Fibroblast of peridontal ligament (primary cell): ENCODE data around the gene TMEM255A.

Experiments
- DNase-seq: peaks from one replicate; pipeline ENCODE4 v3.0.0-alpha.2; 2010; ENCODE audit errors: extremely low read depth

TMEM255A gene

DNA sequence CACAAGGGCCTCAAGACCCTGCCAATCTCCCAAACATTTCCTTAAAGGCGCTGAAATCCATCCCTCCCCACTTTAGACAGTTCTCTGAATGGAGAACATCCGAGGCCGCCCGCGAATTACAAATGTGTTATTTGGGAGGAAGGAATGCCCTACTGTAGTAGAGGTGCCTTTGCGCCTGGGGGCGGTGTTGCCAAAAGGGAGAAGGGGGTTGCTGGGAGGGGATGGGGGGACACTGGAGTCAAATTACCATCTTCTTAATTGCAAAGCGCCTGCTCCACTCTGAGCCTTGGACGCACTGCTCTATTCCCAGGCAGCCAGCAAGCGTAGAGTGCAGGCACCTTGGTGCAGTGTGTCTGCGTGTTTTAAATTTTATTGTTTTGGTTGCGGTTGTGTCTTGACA lies 2.7 kb downstream of the TMEM255A start:
- DNase-seq: no peak

- no peak for DNase-seq
Observed at GRCh38 chrX:120306630-120307029, 4.6 kb downstream of the TMEM255A start.

DNA sequence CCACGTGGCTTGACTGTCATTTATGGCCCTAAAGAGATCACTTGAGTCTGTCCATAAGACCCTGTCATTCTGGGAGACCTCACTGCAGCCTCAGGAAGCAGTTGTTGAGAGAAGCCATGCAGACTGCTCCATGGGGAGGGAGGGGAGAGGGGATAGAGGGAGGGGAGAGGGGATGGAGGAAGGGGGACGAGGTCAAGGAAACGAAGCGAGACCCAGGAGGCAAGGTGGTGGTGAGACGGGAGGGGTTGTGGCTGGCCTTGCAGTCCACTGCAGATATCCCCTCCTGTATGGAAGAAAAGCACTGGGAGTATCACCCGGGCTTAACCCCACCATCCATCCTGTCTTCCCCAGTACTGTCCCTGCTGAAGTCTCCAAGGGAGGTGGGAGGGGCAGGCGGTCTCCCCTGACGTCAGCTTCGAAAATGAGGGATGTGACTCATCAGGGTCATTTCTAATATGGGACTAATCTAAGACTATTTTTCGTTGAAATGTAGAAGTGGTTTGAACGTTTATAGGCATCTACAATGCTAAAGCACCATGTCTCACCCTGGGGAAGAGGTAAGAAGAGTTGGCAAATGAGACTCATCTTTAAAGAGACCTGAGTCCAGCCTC lies 5.6 kb downstream of the TMEM255A start:
- DNase-seq: no peak

DNA sequence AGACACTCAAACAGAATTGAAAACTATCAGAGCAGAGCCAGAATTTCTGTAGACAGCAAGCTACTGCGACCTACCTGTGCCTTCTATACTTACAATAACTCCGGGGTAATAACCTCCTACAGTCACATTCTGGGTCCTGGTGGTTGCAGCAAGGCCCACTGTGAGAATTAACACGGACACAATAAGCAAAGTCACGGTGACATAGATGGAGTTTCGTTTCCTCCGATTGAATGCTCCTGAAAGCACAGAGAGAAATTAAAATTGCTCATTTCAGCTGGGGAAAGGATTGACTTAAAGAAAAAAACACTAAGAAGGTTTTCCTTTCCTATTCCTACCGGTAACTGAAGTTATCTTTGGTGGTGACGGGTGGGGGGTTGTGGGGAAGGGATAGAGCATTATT lies 7.0 kb downstream of the TMEM255A start:
- no peak for DNase-seq

GRCh38 chrX:120302434-120302833 lies 8.8 kb downstream of the TMEM255A start:
- no peak for DNase-seq

DNA sequence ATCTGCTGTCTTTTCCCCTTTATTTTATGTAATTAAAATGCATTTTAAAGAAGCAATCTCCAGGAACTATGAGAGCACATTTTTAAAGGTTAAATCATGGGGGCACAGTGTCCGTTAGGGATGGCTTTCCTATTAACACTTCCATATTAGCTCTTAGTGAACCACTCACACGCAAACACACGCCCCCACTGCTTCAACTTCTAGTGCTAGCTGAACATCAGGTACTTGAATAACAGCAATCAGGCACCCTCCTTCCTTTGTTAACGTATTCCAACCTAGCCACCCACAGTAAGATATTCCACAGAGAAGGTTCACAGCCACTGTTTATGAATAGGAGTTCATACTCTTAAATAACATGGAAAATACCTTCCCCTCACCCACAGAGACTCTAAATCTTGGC lies 9.3 kb downstream of the TMEM255A start:
- no peak for DNase-seq

- no peak for DNase-seq
Observed at GRCh38 chrX:120301497-120301896, 9.8 kb downstream of the TMEM255A start.

GRCh38 chrX:120299928-120300327 lies 11.3 kb downstream of the TMEM255A start:
- no peak for DNase-seq

DNA sequence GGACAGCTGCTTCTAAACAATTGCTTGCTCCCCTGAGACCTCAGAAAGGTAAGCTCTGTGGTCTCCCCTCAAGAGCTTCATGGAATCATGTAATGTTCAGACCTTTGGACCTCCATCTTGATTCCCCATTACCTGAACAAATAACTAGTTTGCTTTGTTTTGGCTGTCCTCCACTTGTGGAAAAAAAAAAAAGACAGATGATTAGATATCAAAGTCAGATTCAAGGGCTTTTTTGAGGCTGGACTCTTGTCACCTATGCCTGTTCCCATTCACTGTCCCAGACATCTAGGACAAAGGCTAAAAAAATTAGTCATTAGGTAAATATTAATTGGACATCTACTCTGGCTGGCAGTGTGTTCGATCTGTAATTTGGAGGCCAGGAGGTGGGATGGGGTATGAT lies 13.3 kb downstream of the TMEM255A start:
- DNase-seq: no peak

DNA sequence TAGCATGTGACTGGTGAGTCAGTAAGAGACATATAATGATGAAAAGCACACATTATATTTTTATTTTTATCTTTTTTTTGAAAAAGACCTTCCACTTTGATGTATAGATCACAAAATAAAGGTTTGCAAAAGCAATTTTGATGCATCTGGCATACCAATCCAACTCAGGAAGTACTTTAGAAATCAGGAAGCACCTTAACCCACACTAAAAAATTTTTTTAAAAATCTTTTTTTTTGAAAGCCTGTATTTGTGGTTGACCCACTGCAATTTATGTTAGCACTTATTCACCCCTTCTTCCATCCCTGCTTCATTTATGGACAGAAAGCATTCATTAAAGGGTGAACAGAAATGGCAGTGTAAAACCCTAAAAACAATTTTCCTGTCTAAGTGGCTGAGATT lies 16.6 kb downstream of the TMEM255A start:
- DNase-seq: no peak

DNA sequence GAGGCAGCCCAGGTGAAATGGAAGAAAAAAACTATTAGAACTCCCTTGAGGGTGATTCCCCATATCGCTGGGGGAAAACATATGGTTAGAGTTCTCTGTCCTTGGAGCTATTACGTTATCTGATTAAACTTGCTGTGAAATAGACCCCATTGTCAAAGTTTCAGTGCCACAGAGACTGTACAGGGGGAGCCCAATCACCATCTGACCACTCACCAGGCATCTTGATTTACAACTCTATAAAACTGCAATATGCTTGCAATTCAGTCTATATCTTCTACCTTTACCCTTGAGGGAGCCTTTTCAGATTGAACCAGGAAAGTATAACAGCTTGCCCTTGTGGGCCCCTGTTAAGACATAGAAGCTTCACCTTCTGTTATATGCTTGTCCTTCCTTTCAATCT lies 18.2 kb downstream of the TMEM255A start:
- no peak for DNase-seq

GRCh38 chrX:120291211-120291610 lies 20.1 kb downstream of the TMEM255A start:
- DNase-seq: no peak

GRCh38 chrX:120290107-120290506 lies 21.2 kb downstream of the TMEM255A start:
- no peak for DNase-seq

- DNase-seq: no peak
Observed at GRCh38 chrX:120287513-120288112, 23.6 kb downstream of the TMEM255A start.

- DNase-seq: no peak
Observed at GRCh38 chrX:120286733-120287512, 24.3 kb downstream of the TMEM255A start.

DNA sequence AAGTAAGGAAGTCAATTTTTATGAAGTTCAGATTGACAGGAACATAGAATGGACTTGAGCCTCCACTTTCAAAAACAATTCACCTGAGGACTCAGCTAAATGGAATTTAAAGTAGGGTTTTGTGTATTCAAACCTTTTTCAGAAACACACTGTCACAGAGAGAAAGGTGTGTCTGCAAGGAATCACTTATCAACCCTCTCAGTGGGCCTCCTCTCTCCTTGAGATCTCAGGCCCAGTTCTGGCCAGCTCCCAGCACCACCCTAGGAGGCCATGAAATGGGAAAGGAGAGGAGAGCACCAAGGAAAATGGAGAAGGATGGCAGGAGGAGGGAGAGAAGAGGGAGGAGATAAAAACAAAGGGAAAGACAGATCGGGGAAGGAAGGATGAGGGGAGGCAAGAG lies 28.6 kb downstream of the TMEM255A start:
- no peak for DNase-seq

DNA sequence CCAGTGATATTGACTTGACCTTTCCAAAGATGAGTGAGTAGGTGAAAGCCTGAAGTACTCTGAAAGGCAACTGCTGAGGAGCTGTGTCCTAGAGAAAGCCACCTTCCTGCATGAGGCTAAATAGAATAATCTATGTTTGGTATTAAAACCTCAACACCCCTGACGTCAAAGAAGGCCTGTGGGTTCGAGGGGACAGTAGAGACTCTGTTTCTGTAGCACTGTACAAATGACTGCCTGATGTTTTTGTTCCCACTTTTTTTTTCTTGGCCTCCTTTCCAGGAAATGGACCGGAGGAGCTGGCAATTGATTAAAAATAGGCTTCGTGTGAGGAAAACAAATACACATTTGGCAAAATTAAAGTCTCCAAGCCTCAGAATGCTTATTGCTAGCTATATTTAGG lies 29.5 kb downstream of the TMEM255A start:
- no peak for DNase-seq

DNA sequence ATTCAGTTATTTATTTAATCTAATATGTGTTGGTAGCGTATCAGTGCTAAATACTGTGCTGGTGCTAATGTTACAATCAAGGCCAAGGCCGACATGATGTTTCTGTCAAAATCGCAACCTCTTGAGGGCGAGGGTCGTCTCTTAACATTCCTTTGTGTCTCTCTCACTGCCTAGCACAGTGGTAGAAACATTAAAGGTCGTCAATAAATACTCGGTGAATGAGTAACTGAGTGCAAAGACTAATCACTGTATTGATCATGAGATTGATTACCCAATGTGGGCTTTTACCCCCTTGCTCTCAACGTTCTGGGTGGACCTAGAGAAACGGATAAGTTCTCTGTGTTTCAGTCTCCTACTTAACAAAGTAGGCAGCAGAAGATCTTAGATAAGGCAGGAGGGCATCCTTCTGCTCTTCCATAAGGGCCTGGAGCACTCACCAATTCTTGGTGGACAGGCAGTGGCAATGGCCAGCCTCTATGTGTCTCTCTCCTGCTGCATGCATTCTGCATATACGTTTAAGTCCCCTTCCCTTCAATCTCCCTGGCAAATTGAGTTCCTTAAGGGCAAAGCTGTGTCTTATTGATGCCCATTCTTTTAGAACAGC lies 30.1 kb downstream of the TMEM255A start:
- DNase-seq: no peak

GRCh38 chrX:120274958-120275357 lies 36.3 kb downstream of the TMEM255A start:
- no peak for DNase-seq

DNA sequence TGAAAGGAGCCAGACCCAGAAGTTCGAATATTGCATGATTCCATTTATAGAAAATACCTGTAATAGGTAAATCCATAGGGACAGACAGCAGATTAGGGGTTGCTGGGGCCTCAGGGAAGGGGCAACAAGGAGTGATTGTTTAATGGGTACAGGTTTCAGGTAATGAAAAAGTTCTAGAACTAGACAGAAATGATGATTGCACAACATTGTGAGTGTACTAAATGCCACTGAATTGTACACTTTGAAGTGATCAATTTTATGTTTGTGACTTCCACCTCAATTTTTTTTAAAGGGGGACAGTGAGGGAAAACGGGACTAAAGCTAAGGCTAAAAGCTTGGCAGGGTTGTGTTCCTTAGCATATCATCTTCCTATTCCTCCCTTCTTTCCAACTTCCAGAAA lies 37.1 kb downstream of the TMEM255A start:
- no peak for DNase-seq

DNA sequence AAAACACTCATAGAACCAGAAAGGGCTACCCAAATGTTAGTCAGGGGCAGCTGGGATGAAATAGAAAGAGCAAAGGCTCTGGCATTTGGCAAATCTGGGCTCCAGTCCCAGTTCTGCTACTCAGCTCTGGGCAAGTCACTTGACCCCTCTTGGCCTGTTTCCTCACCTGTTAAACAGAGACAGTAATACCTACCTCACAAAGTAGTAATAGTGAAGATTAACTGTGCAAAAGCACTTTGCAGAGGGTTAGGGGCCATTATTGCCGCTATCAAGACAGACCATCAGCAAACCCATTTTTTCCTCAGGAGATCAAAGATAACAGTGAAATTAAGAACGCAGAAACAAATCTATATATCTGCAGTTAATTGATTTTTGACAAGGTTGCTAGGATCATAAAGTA lies 40.0 kb downstream of the TMEM255A start:
- DNase-seq: no peak

- no peak for DNase-seq
Observed at GRCh38 chrX:120270567-120270966, 40.7 kb downstream of the TMEM255A start.
